ENCODE results near the gene ATP1B3. TPM values are rescaled to one million over a fixed set of nuclear protein-coding genes. Genes with fewer than 3 reads are reported as not detected.
"Not testable (repeated sequence)": the region's sequence is repeated elsewhere in the genome, so short reads cannot be mapped to it uniquely, and the experiment has no call there.

ATP1B3 gene
- total and polyA plus RNA-seq, 4 donors = 6.8 to 30.2 (median 11.3) TPM

DNA sequence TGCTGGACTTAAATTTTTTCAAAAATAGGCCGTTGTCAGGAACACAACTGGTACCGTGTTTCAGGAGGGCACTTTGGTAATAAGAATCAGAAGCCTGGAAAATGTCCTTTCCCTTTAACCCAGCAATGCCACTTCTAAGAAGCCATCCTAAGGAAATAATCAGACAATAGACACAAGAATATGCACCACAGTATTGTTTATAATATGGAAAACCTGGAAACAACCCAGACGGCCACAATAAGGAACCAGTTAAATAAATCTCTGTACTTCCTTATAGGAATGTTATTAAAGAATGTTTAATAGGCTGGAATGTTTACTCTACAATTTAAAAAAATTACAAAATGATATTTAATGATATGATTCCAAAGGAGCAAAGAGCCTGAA lies 30.4 kb upstream of the ATP1B3 start:
- Histone ChIP-seq H3K4me3 (ENCODE audit: low read depth in 1 of 3, low read length in 3 of 3) (no peak overlapping the region), H3K4me1 (ENCODE audit: control insufficient read depth in 4 of 4, insufficient read depth in 4 of 4, low read length in 3 of 4) (no peaks in the 10 kb centered on the region), H3K36me3 (ENCODE audit: control insufficient read depth in 4 of 4, insufficient read depth in 3 of 4, low read depth in 1 of 4, low read length in 3 of 4) (no peaks in the 10 kb centered on the region), H3K27ac (ENCODE audit: low read depth in 1 of 2, low read length in 2 of 2) (no peak overlapping the region), H3K27me3 (ENCODE audit: control insufficient read depth in 4 of 4, insufficient read depth in 4 of 4, low read length in 3 of 4) (no peaks in the 10 kb centered on the region), H3K9me3 (ENCODE audit: control insufficient read depth in 4 of 4, low read length in 3 of 4) (no peaks in the 10 kb centered on the region), H3K9ac (ENCODE audit: low read depth in 1 of 2, low read length in 2 of 2) (no peak overlapping the region)
- WGBS = 76% methylated on average over 3 of the region's 3 CpGs
- no peak for DNase-seq (ENCODE audit: low spot score)
- TF ChIP-seq, protein P1, sequence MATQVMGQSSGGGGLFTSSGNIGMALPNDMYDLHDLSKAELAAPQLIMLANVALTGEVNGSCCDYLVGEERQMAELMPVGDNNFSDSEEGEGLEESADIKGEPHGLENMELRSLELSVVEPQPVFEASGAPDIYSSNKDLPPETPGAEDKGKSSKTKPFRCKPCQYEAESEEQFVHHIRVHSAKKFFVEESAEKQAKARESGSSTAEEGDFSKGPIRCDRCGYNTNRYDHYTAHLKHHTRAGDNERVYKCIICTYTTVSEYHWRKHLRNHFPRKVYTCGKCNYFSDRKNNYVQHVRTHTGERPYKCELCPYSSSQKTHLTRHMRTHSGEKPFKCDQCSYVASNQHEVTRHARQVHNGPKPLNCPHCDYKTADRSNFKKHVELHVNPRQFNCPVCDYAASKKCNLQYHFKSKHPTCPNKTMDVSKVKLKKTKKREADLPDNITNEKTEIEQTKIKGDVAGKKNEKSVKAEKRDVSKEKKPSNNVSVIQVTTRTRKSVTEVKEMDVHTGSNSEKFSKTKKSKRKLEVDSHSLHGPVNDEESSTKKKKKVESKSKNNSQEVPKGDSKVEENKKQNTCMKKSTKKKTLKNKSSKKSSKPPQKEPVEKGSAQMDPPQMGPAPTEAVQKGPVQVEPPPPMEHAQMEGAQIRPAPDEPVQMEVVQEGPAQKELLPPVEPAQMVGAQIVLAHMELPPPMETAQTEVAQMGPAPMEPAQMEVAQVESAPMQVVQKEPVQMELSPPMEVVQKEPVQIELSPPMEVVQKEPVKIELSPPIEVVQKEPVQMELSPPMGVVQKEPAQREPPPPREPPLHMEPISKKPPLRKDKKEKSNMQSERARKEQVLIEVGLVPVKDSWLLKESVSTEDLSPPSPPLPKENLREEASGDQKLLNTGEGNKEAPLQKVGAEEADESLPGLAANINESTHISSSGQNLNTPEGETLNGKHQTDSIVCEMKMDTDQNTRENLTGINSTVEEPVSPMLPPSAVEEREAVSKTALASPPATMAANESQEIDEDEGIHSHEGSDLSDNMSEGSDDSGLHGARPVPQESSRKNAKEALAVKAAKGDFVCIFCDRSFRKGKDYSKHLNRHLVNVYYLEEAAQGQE (IDR thresholded peaks at IDR 0.05) = no peak
- TF ChIP-seq HNF4A (conservative IDR thresholded peaks at IDR 0.05) = no peak
- no peak for TF ChIP-seq FOXA1 (IDR thresholded peaks at IDR 0.05)

DNA sequence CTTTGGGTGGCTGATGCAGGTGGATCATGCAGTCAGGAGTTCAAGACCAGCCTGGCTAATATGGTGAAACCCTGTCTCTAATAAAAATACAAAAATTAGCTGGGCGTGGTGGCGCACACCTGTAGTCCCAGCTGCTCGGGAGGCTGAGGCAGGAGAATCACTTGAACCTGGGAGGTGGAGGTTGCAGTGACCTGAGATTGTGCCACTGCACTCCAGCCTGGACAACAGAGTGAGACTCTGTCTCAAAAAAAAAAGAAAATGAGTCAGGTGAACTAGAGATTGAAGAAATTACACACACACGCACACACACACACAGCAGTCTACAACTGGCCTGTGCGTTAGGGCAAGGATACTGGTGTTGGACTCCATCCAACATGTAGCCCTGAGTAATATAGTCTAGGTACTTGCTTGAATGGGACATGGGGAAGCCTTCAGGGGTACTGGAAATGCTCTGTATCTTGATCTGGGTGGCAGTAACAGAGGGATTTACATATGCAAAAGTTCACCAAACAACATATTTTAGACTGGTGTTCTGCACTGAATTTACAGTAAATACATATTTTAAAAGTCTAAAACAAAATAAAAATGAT lies 28.2 kb upstream of the ATP1B3 start:
- not testable (repeated sequence) for H3K27ac ChIP-seq (ENCODE audit: low read depth in 1 of 2, low read length in 2 of 2); H3K36me3 ChIP-seq (ENCODE audit: control insufficient read depth in 4 of 4, insufficient read depth in 3 of 4, low read depth in 1 of 4, low read length in 3 of 4); DNase-seq (ENCODE audit: low spot score); H3K27me3 ChIP-seq (ENCODE audit: control insufficient read depth in 4 of 4, insufficient read depth in 4 of 4, low read length in 3 of 4); H3K9me3 ChIP-seq (ENCODE audit: control insufficient read depth in 4 of 4, low read length in 3 of 4); H3K9ac ChIP-seq (ENCODE audit: low read depth in 1 of 2, low read length in 2 of 2); H3K4me3 ChIP-seq (ENCODE audit: low read depth in 1 of 3, low read length in 3 of 3); H3K4me1 ChIP-seq (ENCODE audit: control insufficient read depth in 4 of 4, insufficient read depth in 4 of 4, low read length in 3 of 4)
- 92% methylated on average over 5 of the region's 5 CpGs for WGBS

DNA sequence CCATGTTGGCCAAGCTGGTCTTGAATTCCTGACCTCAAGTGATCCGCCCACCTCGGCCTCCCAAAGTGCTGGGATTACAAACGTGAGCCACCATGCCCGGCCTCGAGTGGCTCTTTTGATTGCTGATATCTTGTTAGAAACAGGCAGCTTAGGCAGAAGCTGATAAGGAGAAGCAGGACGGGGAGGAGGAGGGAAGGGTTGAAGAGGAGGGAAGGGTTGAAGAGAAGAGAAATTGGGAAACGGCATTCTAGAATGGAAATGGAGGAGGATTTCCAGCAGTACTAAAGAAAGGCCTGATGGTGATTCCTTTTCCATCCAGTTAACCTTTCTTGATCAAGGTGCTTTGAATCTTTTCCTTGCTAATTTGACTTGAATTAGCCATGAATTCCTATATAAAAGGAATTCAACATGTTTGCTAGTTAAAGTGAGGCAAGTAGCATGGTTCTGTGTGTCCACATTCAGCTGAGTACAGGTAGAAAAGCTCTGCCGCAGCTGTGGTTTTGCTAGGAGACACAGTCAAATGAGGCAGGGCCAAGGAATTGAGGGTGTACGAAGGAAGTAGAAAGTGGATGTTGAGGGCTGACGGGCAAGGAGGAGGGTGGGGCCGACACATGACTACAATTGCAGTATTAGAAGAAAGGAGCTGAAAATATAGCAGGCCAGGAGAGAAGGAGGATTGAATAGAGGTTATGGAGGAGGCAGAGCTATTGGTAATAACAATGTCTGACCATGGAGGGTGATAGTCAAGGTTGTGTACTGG lies 27.2 kb upstream of the ATP1B3 start:
- H3K9me3 ChIP-seq (ENCODE audit: control insufficient read depth in 4 of 4, low read length in 3 of 4) = no peaks in the 10 kb centered on the region
- H3K27me3 ChIP-seq (ENCODE audit: control insufficient read depth in 4 of 4, insufficient read depth in 4 of 4, low read length in 3 of 4) = no peaks in the 10 kb centered on the region
- no peak overlapping the region for H3K4me3 ChIP-seq (ENCODE audit: low read depth in 1 of 3, low read length in 3 of 3)
- H3K4me1 ChIP-seq (ENCODE audit: control insufficient read depth in 4 of 4, insufficient read depth in 4 of 4, low read length in 3 of 4) = no peaks in the 10 kb centered on the region
- DNase-seq (ENCODE audit: low spot score) = peak; percentile 65
- 62% methylated on average over 11 of the region's 11 CpGs for WGBS
- H3K27ac ChIP-seq (ENCODE audit: low read depth in 1 of 2, low read length in 2 of 2) = no peak overlapping the region
- H3K36me3 ChIP-seq (ENCODE audit: control insufficient read depth in 4 of 4, insufficient read depth in 3 of 4, low read depth in 1 of 4, low read length in 3 of 4) = no peaks in the 10 kb centered on the region
- H3K9ac ChIP-seq (ENCODE audit: low read depth in 1 of 2, low read length in 2 of 2) = no peak overlapping the region
- TF ChIP-seq, protein P2, sequence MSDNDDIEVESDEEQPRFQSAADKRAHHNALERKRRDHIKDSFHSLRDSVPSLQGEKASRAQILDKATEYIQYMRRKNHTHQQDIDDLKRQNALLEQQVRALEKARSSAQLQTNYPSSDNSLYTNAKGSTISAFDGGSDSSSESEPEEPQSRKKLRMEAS (IDR thresholded peaks at IDR 0.05) = no peak
- TF ChIP-seq, protein P1 (IDR thresholded peaks at IDR 0.05) = no peak
- TF ChIP-seq RAD21 (IDR thresholded peaks at IDR 0.05) = no peak
- no peak for TF ChIP-seq HNF4A (conservative IDR thresholded peaks at IDR 0.05)
- TF ChIP-seq, protein P3, sequence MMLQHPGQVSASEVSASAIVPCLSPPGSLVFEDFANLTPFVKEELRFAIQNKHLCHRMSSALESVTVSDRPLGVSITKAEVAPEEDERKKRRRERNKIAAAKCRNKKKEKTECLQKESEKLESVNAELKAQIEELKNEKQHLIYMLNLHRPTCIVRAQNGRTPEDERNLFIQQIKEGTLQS (IDR thresholded peaks at IDR 0.05) = no peak
- no peak for TF ChIP-seq YY1 (IDR thresholded peaks at IDR 0.05)
- no peak for TF ChIP-seq SP1 (IDR thresholded peaks at IDR 0.05)
- no peak for TF ChIP-seq FOXA2 (IDR thresholded peaks at IDR 0.05)
- TF ChIP-seq, protein P4, sequence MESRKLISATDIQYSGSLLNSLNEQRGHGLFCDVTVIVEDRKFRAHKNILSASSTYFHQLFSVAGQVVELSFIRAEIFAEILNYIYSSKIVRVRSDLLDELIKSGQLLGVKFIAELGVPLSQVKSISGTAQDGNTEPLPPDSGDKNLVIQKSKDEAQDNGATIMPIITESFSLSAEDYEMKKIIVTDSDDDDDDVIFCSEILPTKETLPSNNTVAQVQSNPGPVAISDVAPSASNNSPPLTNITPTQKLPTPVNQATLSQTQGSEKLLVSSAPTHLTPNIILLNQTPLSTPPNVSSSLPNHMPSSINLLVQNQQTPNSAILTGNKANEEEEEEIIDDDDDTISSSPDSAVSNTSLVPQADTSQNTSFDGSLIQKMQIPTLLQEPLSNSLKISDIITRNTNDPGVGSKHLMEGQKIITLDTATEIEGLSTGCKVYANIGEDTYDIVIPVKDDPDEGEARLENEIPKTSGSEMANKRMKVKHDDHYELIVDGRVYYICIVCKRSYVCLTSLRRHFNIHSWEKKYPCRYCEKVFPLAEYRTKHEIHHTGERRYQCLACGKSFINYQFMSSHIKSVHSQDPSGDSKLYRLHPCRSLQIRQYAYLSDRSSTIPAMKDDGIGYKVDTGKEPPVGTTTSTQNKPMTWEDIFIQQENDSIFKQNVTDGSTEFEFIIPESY (IDR thresholded peaks at IDR 0.05) = no peak
- no peak for TF ChIP-seq JUND (IDR thresholded peaks at IDR 0.05)
- no peak for TF ChIP-seq GABPA (IDR thresholded peaks at IDR 0.05 in 1 of 2, conservative IDR thresholded peaks at IDR 0.05 in 1 of 2)
- no peak for TF ChIP-seq NR2F2 (IDR thresholded peaks at IDR 0.05)
- no peak for TF ChIP-seq EGR1 (IDR thresholded peaks at IDR 0.05; ENCODE audit: low read depth in 2 of 2)
- TF ChIP-seq RXRA (IDR thresholded peaks at IDR 0.05) = no peak

Data from liver (tissue), 9 donors.